ENCODE results near the gene RACGAP1.
A peak's percentile ranks its signal among the peaks of the same experiment; 100 is the strongest.

RACGAP1 gene

DNA sequence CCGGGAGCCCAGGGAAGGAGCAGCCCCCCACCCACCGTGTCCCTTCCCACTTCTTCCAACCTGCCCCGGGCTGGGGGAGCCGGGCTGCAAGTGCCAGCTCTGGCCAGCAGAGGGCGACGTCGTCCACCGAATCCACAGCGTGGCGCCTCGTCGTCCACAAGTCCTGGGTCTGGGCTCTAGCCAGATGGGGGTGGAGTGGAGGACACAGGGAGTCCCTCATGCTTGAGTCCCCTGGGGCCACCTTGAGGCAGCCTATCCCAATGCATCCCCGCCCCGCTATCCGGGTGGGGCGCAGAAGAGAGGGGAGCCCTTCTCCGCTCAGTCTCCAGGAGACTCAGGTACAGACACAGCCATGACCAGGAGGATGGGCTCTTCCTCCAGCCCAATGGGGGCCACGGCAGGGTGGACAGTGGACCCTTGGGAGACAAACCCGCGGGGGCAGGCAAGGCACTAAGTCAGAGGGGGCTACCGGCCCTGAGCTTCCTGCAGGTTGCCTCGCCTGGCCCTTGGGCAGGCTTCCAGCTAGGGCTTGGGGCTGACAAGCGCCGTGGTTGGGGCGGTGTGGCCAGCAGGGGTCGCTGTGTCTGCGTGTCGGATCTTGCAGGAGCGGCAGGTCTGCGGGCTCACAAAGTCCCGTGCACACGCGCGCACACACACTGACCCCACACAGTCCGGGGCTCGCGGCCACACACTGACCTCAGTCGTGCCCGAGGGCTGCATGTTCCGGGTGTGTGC lies 58.1 kb downstream of the RACGAP1 start:
- peak; percentile 43 to 79 for DNase-seq

DNA sequence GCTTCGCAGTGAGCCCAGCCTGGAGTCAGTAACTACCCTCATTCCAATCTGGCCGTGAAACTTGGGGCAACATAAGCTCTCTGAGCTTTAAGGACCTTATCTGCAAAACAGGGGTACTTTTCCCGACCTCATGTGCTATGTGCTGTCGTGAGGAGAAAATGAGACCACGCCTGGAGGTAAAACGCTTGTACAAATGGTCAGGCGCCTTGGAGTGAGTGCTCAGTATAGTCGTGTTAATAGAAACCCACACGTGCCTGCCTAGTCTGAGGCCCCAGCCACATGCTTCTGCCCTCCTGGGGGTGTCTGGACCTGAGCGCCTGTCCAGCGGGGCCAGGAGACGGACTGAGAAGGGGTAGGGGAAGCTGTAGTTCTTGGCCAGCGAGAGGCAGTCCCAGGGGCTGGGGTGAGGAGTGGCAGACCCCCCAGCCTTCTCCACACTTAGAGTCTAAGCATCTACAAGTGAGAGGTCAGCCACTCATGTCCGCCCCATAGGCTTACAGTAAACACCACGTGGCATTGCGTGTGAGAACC lies 58.7 kb downstream of the RACGAP1 start:
- no peak for DNase-seq

DNA sequence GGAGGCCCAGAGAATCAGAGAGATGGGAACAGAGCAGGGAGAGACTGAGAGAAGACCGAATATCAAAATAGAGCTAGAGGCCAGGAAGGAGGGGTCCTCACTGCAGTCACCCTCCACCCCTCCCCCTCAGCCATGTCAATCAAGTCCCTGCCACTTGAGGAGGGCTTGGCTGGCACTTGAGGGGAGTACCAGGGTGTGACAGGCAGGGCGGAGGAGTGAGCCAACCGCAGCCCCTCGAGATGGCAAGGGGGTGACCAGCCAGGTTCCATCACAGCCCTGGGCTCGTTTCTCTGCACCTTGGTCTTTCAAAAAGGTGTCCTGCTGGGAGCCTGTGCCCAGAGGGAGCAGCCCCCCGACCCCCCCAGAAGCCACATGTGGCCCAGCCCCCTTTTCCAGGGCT lies 59.5 kb downstream of the RACGAP1 start:
- DNase-seq, result no peak

DNA sequence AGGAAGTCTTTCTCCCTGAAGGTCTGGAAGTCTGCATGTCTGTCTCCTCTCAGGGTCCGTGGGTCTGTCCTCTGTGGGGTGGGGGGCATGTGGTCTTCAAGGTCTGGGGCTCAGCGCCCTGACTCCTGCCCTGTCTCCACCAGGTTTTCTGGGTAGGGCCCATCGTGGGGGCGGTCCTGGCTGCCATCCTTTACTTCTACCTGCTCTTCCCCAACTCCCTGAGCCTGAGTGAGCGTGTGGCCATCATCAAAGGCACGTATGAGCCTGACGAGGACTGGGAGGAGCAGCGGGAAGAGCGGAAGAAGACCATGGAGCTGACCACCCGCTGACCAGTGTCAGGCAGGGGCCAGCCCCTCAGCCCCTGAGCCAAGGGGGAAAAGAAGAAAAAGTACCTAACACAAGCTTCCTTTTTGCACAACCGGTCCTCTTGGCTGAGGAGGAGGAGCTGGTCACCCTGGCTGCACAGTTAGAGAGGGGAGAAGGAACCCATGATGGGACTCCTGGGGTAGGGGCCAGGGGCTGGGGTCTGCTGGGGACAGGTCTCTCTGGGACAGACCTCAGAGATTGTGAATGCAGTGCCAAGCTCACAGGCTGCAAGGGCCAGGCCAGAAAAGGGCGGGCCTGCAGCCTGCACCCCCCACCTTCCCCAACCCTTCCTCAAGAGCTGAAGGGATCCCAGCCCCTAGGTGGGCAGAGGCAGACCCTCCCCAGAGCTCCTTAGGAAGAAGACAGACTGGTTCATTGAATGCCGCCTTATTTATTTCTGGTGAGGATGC lies 60.3 kb downstream of the RACGAP1 start:
- DNase-seq, result no peak

- DNase-seq, result no peak
These were observed 61.1 kb downstream of the RACGAP1 start for GRCh38 chr12:49963976-49964815.

- DNase-seq, result no peak
These were observed 62.2 kb downstream of the RACGAP1 start for GRCh38 chr12:49962861-49963765.

DNA sequence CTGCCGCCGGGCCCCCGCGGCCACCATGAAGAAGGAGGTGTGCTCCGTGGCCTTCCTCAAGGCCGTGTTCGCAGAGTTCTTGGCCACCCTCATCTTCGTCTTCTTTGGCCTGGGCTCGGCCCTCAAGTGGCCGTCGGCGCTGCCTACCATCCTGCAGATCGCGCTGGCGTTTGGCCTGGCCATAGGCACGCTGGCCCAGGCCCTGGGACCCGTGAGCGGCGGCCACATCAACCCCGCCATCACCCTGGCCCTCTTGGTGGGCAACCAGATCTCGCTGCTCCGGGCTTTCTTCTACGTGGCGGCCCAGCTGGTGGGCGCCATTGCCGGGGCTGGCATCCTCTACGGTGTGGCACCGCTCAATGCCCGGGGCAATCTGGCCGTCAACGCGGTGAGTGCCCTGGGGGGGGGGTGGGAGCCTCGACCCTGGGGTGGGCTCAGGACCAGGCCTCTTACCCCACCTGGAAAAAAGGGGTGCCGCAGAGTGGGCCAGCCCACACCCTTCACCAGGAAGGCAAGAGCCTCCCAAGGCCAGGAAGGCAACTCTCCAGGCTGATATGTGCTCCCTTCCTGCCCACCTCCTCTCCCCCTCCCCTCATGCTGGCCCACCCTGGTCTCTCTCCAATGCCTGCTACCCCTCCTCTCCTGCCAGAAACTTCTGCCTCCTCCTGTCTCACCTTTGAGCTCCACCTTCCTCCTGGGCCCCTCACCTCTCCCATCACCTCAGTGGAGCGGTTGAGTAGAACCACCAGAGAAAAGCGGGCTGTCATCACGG lies 63.1 kb downstream of the RACGAP1 start:
- DNase-seq, result no peak

- DNase-seq, result no peak
These were observed 64.0 kb downstream of the RACGAP1 start, which contains the start of gene AQP5 for GRCh38 chr12:49961111-49961922. TSS of gene AQP5 (plus strand) at chr12:49961872. CDS start at chr12:49962018, 146 bp downstream.

- no peak for DNase-seq
These were observed 64.7 kb downstream of the RACGAP1 start for GRCh38 chr12:49960474-49961110.

DNA sequence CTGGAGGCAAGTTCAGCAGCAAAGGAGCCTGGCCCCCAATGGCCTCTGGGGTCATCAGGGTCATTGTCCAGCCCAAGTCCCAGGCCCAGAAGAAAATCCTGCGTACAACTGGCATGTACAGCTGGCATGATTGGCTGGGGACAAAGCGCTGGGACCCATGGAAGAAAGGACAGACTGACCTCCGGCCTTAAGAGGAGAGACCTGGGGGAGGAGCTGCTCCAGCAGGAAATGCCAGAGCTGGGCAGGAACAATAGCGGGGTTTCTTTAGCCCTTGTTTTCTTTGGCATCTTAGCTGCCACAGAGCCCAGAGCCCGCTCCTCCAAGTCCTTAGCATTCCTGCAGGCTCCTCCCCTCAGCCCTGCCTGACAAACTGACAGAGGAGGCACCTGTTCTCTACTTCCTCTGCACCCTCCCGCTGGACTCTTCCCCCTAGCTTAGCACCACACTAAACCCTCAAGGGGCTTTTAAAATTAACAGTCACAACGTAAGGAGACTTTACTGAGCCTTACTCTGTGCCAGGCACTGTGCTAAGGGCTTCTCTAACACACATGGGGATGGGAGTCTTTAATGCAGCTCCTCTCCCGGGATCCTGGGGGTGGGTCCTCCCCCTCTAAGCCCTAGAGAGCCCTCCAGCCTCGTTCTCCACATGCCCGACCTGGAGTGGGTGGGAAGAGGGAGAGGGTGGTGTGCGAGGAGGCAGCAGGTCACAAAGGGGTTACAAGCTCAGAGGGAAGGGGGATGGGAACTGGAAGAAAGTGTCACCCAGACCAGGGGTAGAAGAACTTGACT lies 65.4 kb downstream of the RACGAP1 start:
- DNase-seq, result no peak

- no peak for DNase-seq
These were observed 67.7 kb downstream of the RACGAP1 start for GRCh38 chr12:49957570-49957967.

DNA sequence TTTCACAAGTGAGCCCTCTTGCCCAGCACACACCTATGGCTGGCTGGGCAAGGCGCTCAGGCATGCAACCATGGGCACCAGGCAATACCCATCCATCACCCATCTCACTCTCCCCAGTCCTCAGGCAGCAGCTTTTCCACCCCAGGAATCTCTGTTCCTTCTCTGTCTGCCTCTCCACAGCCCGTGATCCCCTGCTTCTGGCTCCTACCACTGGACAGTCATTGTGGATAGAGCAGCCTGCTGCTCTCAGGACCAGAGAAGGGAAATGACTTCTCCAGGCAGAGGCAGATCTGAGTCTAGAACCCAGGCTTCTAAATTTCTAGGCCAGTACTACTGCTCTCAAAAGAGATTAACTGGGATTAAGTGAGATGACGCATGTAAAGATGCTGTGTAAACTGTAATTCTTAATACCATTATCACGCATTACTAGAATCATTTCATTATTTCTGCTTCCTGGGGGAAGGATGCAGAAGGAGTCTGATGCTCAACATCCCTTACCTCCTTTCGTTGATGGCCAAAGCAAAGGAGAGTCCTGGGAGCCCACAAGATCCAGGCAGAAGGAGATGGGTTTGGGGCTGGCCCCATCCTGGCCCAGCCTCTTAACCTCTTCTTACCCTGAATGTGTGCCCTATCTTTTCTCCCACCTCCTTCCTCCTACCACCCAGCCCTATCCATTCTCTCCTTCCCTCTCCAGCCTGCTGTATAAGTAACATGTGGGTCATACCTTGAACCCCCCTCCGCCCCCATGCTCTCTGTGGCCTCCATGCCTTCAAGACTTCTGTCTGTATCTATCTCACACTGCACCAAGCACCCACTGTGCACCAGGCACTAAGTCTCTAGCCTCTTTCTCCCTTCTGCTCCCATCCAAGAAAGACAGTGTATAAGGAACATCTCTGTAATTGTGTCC lies 68.4 kb downstream of the RACGAP1 start:
- no peak for DNase-seq

DNA sequence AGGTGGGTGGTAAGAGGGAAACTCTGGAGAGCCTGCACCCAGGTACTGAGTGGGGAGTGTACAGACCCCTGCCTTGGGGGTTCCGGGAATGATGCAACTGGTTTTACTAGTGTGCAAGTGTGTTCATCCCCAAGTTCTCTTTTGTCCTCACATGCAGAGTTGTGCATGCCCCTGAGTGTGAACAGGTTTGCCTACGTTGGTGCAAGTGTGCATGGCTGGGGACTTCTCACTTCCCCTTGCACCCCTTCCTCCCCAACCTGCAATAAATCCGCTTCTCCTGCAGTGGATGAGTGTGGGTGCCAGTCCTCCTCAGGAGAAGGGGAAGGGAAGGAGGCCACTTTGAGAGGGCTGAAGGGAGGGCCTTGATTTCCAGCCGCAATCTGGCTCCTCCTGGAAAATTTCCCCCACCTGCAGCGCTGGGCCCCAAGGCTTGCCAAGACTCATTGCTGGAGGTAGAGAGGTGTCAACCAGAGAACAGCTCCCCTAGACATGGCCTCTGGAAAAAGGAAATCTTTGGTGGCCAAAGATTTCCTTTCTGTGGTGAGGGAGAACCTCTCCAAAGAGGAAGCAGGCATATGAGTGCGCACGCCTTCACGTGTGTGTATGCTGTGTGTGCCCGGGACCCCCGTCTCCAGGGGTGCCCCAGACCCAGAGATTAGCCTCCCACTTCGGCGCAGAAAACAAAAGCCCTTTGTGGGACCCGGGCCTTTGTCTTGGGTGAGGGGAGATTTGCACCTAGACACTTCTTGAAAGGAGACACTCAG lies 69.2 kb downstream of the RACGAP1 start:
- DNase-seq, result no peak

DNA sequence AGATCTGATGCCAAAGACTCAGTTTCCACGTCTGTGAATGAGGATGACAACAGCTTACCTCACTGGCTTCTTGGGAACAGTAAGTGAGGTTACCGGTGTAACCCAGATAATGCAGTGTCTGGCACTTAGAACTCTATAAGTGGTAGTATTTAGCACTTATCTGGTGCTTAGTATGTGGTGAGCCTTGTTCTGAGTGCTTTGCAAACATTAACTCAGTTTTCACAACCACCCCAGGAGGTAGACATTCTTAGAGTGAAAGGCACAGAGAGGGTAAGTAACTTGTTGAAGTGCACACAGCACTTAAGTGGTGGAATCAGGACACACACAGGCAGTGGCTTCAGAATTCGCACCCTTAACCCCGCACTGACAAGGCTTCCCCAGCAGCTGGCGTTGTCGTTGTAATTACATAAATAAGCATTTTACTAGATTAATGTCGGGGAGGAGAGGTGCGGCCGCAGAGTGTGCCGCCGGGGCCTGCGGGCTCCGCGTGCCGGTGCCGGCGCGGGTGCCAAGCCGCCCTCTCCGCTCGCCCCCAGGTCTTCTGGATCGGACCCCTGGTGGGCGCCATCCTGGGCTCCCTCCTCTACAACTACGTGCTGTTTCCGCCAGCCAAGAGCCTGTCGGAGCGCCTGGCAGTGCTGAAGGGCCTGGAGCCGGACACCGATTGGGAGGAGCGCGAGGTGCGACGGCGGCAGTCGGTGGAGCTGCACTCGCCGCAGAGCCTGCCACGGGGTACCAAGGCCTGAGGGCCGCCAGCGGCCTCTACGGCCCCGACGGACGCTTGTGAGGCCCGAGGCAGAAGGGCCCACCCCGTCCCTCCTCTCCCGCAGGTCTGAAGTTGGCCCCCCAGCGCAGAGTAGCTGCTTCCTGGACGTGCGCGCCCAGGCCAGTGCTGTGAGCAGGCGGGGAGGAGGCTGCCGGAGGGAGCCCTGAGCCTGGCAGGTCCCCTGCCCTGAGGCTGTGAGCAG lies 70.1 kb downstream of the RACGAP1 start:
- no peak for DNase-seq

- DNase-seq, result no peak
These were observed 71.1 kb downstream of the RACGAP1 start for GRCh38 chr12:49953961-49954846.

Data from NCI-H1930 (cell line).